Mucosa of stomach (tissue), 1 donor: ENCODE measurements around the gene FAM168A.

Source experiments
- H3K27me3 ChIP-seq: one replicate; pipeline ENCODE4 v1.7.0; 2013; ENCODE audit warnings: mild to moderate bottlenecking, low read length; ENCODE audit not compliant: control insufficient read depth, insufficient read depth
- H3K36me3 ChIP-seq: one replicate; pipeline ENCODE4 v1.7.0; 2013; ENCODE audit warnings: low read length; ENCODE audit not compliant: control insufficient read depth, insufficient read depth
- H3K4me1 ChIP-seq: one replicate; pipeline ENCODE4 v1.7.0; 2013; ENCODE audit warnings: mild to moderate bottlenecking, low read length; ENCODE audit not compliant: control insufficient read depth, insufficient read depth
- H3K4me3 ChIP-seq: one replicate; pipeline ENCODE4 v1.7.0; 2013; ENCODE audit warnings: low read length
- H3K9ac ChIP-seq: one replicate; pipeline ENCODE4 v1.7.0; 2013; ENCODE audit warnings: mild to moderate bottlenecking, low read length, moderate library complexity
- H3K9me3 ChIP-seq: one replicate; pipeline ENCODE4 v1.7.0; 2013; ENCODE audit warnings: mild to moderate bottlenecking, low read length, moderate library complexity; ENCODE audit not compliant: control insufficient read depth
- donor health status: Pancreatic carcinoma.

Gene FAM168A

DNA sequence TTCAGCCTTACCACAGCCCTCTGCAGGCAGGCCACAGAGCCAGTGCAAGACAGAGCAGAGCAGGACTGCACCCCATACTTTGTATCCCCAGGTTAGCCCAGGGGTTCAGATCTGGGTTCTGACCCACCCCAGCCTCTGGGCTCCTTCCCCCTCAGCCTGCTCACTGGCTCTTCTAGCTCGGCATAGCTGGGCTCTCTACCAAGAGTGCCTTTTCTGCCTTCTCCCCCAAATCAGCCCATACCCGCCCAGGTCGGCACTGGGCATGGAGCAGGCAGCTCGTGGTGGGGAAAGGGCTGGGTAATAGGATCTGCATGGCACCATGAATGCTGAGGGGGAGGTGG, 213.4 kb downstream of the FAM168A start:
- Histone ChIP-seq H3K36me3 (no peaks in the 10 kb centered on the region), H3K27me3 (no peaks in the 10 kb centered on the region), H3K4me3 (no peak overlapping the region), H3K4me1 (peaks cover 42% of the 10 kb centered on the region), H3K9ac (no peak overlapping the region), H3K9me3 (no peaks in the 10 kb centered on the region)

DNA sequence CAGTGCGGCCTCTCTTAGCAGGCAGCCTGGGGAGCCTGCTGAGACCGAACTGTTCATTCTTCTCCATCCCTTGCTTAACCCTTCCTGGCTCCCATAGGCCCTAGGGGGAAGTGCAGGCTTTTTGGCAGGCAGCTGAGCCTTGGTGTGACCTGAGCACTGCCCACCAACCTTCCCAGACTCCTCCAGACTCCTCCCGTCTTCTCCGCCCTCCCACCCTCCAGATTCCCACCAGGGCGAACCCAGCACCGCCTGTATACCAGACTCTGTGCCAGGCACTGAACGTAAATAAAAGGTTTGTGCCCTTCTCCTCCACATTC, 213.8 kb downstream of the FAM168A start:
- H3K9ac ChIP-seq, result no peak overlapping the region
- no peaks in the 10 kb centered on the region for H3K36me3 ChIP-seq
- H3K27me3 ChIP-seq, result no peaks in the 10 kb centered on the region
- peaks cover 46% of the 10 kb centered on the region for H3K4me1 ChIP-seq
- H3K4me3 ChIP-seq, result no peak overlapping the region
- H3K9me3 ChIP-seq, result no peaks in the 10 kb centered on the region

GRCh38 chr11:73383249-73384124, 214.4 kb downstream of the FAM168A start:
- H3K4me3 ChIP-seq, result no peak overlapping the region
- H3K27me3 ChIP-seq, result no peaks in the 10 kb centered on the region
- H3K4me1 ChIP-seq, result peaks cover 47% of the 10 kb centered on the region
- peak overlapping the region; percentile 31 for H3K9ac ChIP-seq
- H3K36me3 ChIP-seq, result no peaks in the 10 kb centered on the region
- no peaks in the 10 kb centered on the region for H3K9me3 ChIP-seq

GRCh38 chr11:73382747-73383146, 215.2 kb downstream of the FAM168A start:
- no peak overlapping the region for H3K4me3 ChIP-seq
- H3K9me3 ChIP-seq, result no peaks in the 10 kb centered on the region
- H3K27me3 ChIP-seq, result no peaks in the 10 kb centered on the region
- H3K4me1 ChIP-seq, result peaks cover 47% of the 10 kb centered on the region
- peak overlapping the region; percentile 31 for H3K9ac ChIP-seq
- no peaks in the 10 kb centered on the region for H3K36me3 ChIP-seq

GRCh38 chr11:73382183-73382582, 215.7 kb downstream of the FAM168A start:
- H3K9me3 ChIP-seq, result no peaks in the 10 kb centered on the region
- no peak overlapping the region for H3K4me3 ChIP-seq
- H3K36me3 ChIP-seq, result no peaks in the 10 kb centered on the region
- peaks cover 49% of the 10 kb centered on the region for H3K4me1 ChIP-seq
- no peak overlapping the region for H3K9ac ChIP-seq
- H3K27me3 ChIP-seq, result no peaks in the 10 kb centered on the region

- Histone ChIP-seq H3K4me1 (peaks cover 54% of the 10 kb centered on the region), H3K9me3 (no peaks in the 10 kb centered on the region), H3K36me3 (no peaks in the 10 kb centered on the region), H3K4me3 (no peak overlapping the region), H3K27me3 (no peaks in the 10 kb centered on the region), H3K9ac (no peak overlapping the region)
Measured at GRCh38 chr11:73381589-73381988, 216.3 kb downstream of the FAM168A start.

DNA sequence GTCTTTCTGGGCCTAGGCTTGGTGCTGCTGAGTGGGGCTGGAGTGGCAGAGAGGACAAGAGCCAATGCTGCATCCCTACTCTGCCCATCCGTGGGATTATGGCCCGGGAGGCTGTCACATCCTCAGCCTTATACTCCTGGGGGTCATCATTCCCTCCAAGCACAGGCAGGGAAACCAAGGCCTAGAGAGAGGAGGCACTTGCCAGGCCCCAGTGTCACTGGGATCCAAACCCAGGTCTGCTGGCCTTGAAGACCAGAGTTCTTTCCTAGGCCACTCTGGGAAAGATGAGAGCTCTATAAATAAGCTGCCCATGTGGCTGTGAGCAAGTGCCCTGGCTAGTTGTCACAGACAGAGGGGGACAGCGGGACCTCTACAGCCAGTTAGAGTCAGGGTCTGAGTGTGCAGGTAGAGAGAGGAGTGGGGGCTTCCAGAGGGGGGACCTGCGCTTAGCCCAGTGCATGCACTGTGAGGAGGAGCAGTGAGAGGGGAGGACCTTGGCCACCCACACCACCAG, 217.0 kb downstream of the FAM168A start:
- no peaks in the 10 kb centered on the region for H3K27me3 ChIP-seq
- no peak overlapping the region for H3K9ac ChIP-seq
- H3K4me3 ChIP-seq, result no peak overlapping the region
- H3K36me3 ChIP-seq, result no peaks in the 10 kb centered on the region
- peaks cover 50% of the 10 kb centered on the region for H3K4me1 ChIP-seq
- no peaks in the 10 kb centered on the region for H3K9me3 ChIP-seq

- H3K4me3 ChIP-seq, result no peak overlapping the region
- peaks cover 49% of the 10 kb centered on the region for H3K4me1 ChIP-seq
Measured at GRCh38 chr11:73380331-73380730, 217.6 kb downstream of the FAM168A start.

GRCh38 chr11:73379189-73379880, 218.6 kb downstream of the FAM168A start:
- H3K4me1 ChIP-seq, result peaks cover 42% of the 10 kb centered on the region
- no peaks in the 10 kb centered on the region for H3K27me3 ChIP-seq
- H3K4me3 ChIP-seq, result no peak overlapping the region
- no peak overlapping the region for H3K9ac ChIP-seq
- no peaks in the 10 kb centered on the region for H3K9me3 ChIP-seq
- no peaks in the 10 kb centered on the region for H3K36me3 ChIP-seq

More at GRCh38 chr11:73380331-73380730, 217.6 kb downstream of the FAM168A start:
- Histone ChIP-seq H3K9ac (no peak overlapping the region), H3K27me3 (no peaks in the 10 kb centered on the region), H3K36me3 (no peaks in the 10 kb centered on the region), H3K9me3 (no peaks in the 10 kb centered on the region)

GRCh38 chr11:73376803-73377629, 220.9 kb downstream of the FAM168A start:
- H3K9me3 ChIP-seq, result no peaks in the 10 kb centered on the region
- peak overlapping the region; percentile 47 for H3K4me3 ChIP-seq
- peak overlapping the region; percentile 67 for H3K9ac ChIP-seq
- H3K36me3 ChIP-seq, result no peaks in the 10 kb centered on the region
- H3K27me3 ChIP-seq, result no peaks in the 10 kb centered on the region
- peaks cover 26% of the 10 kb centered on the region for H3K4me1 ChIP-seq

- Histone ChIP-seq H3K9ac (peak within 1 kb of the TSS; percentile 67), H3K9me3 (no peaks in the 10 kb centered on the region)
Measured at GRCh38 chr11:73376160-73376802, 221.6 kb downstream of the FAM168A start, which contains the start of gene RELT. Gene RELT, plus strand, starts transcription at chr11:73376399. Its CDS starts 12,738 bp downstream, at chr11:73389137.

More at GRCh38 chr11:73376160-73376802, 221.6 kb downstream of the FAM168A start, which contains the start of gene RELT:
- peaks cover 26% of the 10 kb centered on the region for H3K4me1 ChIP-seq
- no peaks in the 10 kb centered on the region for H3K36me3 ChIP-seq
- no peaks in the 10 kb centered on the region for H3K27me3 ChIP-seq
- H3K4me3 ChIP-seq, result peak within 1 kb of the TSS; percentile 47
